ENCODE measurements around the gene ZC3H15.
A peak's percentile ranks its signal among the peaks of the same experiment; 100 is the strongest.
"Not testable (repeated sequence)": the region's sequence is repeated elsewhere in the genome, so short reads cannot be mapped to it uniquely, and the experiment has no call there.

Gene ZC3H15

GRCh38 chr2:186485871-186486650 is at the start of gene ZC3H15:
Gene ZC3H15, plus strand, starts transcription at chr2:186486260. Its CDS starts 123 bp downstream, at chr2:186486383.
- DNase-seq, result peak; percentile 95

- DNase-seq, result no peak
Measured at GRCh38 chr2:186437719-186438118, 48.3 kb upstream of the ZC3H15 start.

GRCh38 chr2:186439673-186440095 is 46.4 kb upstream of the ZC3H15 start:
- not testable (repeated sequence) for DNase-seq

- no peak for DNase-seq
Measured at GRCh38 chr2:186440506-186440905, 45.6 kb upstream of the ZC3H15 start.

GRCh38 chr2:186442885-186443284 is 43.2 kb upstream of the ZC3H15 start:
- no peak for DNase-seq

GRCh38 chr2:186443851-186444250 is 42.2 kb upstream of the ZC3H15 start:
- no peak for DNase-seq

DNA sequence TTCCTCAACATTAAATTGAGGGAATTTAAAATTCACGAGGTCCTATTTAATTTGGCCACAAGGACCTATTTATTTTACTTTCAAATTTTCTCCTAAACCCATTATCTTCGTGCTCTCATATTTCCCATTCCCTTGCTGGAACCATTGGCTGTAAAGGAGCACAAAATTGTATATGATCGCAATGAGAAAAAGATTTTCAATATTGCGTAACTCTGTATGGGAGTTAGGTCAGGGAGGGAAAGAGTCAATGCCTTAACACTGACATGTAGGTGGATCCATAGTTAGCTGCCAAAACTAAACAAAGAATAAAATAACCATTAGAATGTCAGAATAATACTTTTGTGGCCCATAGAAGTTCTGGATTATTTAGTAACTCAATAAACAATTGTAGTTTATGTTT is 40.6 kb upstream of the ZC3H15 start:
- no peak for DNase-seq

GRCh38 chr2:186455613-186456012 is 30.4 kb upstream of the ZC3H15 start:
- no peak for DNase-seq

DNA sequence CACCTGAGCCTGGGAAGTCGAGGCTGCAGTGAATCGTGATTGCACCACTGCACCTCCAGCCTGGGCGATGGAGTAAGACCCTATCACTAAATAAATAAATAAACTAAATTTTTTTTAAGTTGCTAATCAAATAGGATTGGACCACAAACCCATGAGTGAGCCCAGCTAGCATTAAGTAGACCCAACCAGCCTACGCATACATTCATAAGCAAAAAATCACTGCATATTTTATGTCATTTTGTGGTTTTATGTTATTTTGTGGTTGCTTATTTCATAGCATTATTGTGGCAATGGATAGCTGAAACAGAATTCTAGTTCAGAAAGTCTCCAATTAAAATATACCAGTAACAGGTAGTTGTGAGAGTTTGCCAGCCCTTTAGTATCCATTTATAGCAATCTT is 29.1 kb upstream of the ZC3H15 start:
- no peak for DNase-seq

- DNase-seq, result no peak
Measured at GRCh38 chr2:186457908-186458307, 28.2 kb upstream of the ZC3H15 start.

GRCh38 chr2:186459009-186459408 is 27.1 kb upstream of the ZC3H15 start:
- no peak for DNase-seq

DNA sequence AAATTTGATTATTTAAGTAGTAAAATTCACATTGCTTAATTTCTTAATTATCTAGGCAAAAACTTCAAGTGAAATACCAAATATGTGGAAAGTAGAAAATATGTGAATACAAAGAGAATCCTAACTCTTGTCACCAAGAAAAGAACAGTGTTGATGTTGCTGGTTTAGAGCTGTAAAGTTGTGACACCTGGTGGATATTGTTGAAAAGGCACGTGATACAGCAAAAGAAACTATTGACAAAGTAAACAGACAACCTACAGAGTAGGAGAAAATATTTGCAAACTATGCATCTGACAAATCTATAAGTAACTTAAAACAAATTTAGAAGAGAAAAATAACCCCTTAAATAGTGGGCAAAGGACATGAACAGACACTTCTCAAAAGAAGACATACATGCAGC is 25.6 kb upstream of the ZC3H15 start:
- DNase-seq, result no peak

DNA sequence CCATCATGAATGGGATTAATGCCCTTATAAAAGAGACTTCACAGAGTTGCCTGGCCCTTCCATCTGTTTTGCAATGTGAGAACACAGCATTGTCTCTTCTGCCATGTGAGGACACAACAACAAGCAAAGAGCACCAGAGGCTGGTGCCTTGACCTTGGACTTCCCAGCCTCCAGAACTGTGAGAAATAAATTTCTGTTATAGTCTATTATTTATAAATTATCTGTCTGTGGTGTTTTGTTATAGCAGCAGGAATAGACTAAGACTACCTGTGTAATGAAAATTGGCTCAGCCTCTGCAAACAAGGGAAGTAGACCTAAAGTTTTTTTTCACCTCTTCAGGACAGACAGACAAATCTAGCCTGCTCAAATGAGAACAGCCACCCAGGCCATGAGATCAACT is 19.3 kb upstream of the ZC3H15 start:
- DNase-seq, result no peak

DNA sequence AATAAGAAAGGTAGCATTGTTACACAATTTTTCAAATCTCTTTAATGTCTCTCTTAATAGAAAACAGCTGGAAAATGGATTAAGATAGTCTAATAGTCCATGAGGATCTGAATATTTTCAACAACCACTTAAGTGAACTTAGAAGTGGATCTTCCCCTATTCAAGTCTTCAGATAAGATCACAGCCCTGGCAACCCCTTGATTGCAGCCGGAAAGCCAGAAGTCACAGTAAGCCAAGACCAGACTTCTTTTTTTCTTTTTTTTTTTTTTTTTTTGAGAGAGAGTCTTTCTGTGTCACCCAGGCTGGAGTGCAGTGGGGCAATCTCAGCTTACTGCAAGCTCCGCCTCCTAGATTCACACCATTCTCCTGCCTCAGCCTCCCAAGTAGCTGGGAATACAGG is 18.6 kb upstream of the ZC3H15 start:
- DNase-seq, result no peak

- DNase-seq, result not testable (repeated sequence)
Measured at GRCh38 chr2:186472722-186473493, 13.2 kb upstream of the ZC3H15 start.

DNA sequence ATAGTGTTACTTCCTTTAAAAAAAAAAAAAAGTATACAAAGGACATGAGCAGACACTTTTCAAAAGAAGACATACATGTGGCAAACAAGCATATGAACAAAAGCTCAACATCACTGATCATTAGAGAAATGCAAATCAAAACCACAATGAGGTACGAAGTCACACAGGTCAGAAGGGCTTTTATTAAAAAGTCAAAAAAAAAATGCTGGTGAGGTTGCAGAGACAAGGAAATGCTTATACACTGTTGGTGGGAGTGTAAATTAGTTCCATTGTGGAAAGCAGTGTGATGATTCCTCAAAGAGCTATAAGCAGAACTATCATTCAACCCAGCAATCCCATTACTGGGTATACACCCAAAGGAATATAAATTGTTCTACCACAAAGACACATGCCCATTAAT is 11.8 kb upstream of the ZC3H15 start:
- not testable (repeated sequence) for DNase-seq

DNA sequence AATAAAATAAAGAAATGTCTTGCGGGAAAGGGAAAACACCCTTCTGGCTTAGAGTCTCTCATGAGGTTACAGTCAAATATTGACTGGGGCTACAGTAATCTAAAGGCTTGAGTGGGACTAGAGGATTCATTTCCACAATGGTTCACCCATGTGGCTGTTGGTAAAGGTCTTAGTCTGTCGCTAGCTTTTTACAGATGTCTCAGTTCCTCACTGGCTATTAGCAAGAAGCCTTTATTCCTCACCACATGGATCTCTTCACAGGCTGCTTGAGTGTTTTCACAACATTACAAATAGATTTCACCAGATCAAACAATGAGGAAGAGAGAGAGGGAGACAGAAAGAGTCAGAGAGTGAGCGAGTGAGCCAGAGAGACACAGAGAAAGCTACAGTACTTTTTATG is 8.3 kb upstream of the ZC3H15 start:
- no peak for DNase-seq

DNA sequence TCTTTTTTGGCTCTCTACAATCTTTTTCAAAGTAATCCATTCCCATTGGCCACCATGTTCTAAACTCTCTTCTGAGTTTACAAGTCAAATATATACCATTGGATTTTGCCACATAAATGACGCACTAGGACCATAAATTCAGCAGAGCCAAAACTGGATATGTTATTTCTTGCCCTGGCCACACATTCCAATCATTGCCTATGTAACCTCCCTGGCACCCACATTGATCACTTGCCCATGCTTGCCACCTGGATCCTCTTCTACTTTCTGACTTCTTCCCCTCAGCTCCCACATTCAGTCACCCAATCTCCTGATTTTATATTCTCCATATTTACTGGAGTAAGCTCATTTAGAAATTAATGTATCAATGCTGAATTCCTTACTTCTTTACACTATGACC is 5.1 kb upstream of the ZC3H15 start:
- no peak for DNase-seq

GRCh38 chr2:186484062-186484735 is 1.9 kb upstream of the ZC3H15 start:
- DNase-seq, result no peak

- DNase-seq, result no peak
Measured at GRCh38 chr2:186485576-186485870, 537 bp upstream of the ZC3H15 start.

GRCh38 chr2:186486651-186487647 is 889 bp downstream of the ZC3H15 start:
- DNase-seq, result no peak

GRCh38 chr2:186493564-186494085 is 7.6 kb downstream of the ZC3H15 start:
- no peak for DNase-seq
